HG03439 (cell line): ENCODE measurements around the gene SH2D4B.

Source experiments
- ATAC-seq: cut with Tn5 transposase; IDR thresholded peaks from one replicate; pipeline ENCODE4 v1.9.1; 2021; ENCODE audit warnings: mild to moderate bottlenecking, moderate library complexity; ENCODE audit not compliant: unreplicated experiment

Gene SH2D4B

GRCh38 chr10:80503584-80504157 lies 34.0 kb upstream of the SH2D4B start:
- no peak for ATAC-seq

- ATAC-seq, result no peak
Measured at GRCh38 chr10:80504158-80504811, 33.4 kb upstream of the SH2D4B start.

GRCh38 chr10:80504897-80505465 lies 32.7 kb upstream of the SH2D4B start:
- ATAC-seq, result no peak

GRCh38 chr10:80506189-80506575 lies 31.5 kb upstream of the SH2D4B start:
- no peak for ATAC-seq

DNA sequence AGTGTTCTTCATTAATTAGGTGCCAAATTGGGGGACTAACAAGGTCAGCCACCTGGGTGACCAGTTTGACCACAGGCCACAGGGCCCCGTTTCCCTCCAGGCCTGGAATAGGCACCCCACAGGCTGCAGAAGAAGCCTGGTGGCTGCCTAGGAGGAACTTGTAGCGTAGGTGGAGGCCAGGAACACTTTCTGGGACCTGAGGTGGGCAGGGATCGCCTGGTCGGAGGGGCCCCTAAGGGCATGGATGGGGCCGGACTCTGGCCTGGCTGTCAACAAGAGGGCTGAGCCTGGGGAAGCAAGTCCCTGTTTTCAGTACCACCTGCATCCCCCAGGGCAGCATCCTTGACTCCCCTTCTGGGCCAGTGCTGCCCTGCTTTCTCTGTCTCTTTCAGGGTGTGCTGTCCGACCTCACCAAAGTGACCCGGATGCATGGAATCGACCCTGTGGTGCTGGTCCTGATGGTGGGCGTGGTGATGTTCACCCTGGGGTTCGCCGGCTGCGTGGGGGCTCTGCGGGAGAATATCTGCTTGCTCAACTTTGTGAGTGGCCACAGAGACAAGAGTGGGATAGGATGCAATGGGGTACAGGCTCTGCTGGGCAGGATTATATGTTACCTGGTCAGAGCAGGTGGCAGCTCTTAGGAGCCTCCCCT lies 30.7 kb upstream of the SH2D4B start:
- no peak for ATAC-seq

DNA sequence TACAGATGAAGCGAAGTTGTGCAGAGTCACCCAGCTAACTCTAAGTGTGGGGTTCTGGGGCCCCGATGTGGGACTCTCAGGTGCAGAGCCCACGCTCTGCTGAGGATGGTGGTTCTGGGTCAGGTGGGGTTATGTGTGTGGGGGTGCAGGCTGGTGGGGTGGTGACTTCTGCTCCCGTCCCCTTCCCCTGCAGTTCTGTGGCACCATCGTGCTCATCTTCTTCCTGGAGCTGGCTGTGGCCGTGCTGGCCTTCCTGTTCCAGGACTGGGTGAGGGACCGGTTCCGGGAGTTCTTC lies 28.6 kb upstream of the SH2D4B start:
- ATAC-seq, result no peak

DNA sequence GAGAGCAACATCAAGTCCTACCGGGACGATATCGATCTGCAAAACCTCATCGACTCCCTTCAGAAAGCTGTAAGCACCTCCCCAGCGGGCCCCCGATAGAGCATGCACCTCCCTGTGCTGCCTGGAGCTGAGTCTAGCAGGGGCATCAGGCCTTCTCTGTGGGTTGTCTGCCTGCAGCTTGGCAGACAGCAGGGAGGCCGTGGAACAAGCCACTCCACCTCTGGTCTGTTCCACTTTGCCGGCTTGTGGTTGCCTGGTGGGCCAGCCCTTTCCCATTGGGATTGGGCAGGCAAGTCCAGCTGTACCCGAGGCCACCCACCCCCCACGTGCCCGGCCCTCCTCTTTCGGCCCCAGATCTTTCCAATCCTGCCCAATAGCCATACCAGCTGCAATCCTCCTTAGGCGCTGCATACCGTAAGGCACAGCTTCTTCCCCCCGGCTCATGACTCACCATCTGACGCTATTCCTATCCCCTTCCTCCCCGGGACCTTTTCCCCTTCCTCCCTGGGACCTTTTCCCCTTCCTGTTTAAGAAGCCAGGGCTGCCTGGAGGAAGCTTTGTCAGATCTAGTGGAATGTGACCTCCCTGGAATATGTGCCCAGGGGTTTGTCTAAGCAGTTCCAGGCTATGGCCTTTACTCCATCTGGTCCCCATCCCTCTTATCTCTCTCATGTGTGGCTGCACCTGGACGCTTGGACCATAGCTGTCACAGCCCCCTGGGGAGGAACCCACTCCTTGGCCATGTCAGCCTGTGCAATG lies 28.1 kb upstream of the SH2D4B start:
- no peak for ATAC-seq

DNA sequence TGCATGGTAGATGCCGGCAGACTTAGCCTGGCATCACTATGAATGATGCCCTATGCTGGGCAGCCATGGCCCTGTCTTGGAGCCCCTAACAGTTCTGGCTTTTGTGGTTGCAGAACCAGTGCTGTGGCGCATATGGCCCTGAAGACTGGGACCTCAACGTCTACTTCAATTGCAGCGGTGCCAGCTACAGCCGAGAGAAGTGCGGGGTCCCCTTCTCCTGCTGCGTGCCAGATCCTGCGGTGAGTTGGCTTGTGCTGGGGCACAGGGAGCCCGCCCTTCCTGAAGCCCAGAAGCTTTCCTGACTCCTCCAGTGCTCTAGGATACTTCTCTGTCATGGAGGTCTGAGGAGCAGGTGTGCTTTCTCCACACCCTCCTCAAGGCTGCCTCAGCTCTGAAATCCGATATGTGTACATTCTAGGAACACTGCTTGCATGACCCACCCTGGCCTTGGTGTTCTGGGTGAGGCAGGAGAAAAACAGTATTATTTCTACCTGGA lies 25.6 kb upstream of the SH2D4B start:
- no peak for ATAC-seq

DNA sequence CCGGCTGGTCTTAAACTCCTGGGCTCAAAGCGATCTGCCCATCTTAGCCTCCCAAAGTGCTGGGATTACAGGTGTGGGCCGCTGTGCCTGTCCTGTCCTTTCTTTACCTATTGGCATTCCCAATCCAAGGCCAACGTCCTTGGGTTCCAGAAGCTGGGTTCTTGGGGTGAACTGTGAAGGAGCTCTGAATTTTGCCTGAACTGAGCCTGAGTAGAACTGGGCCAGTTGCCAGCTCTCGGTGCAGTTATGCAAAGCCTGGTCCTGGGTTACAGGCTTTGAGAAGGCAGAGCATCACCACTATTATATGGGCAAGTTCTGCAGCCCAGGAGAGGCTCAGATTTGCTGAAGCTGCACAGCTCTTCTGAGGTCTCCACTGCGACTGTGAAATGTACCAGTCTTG lies 24.6 kb upstream of the SH2D4B start:
- ATAC-seq, result no peak

- ATAC-seq, result no peak
Measured at GRCh38 chr10:80515511-80515910, 22.2 kb upstream of the SH2D4B start.

DNA sequence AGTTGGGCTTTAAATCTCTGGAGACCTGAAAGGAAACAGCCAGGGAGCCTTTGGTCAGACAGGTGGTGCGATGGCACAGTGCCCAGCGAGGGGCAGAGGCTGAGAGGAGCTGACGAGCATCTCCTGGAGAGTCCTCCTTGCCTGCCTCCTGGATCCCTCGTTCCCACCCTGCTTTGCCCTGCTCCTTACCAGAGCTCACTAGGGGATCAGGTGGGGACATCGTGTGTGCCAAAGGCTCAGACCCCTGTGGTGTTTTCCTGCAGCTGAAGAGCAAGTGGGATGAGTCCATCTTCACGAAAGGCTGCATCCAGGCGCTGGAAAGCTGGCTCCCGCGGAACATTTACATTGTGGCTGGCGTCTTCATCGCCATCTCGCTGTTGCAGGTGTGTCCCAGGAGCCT lies 21.8 kb upstream of the SH2D4B start:
- no peak for ATAC-seq

GRCh38 chr10:80516506-80517075 lies 21.1 kb upstream of the SH2D4B start:
- no peak for ATAC-seq

- no peak for ATAC-seq
Measured at GRCh38 chr10:80517416-80518142, 20.1 kb upstream of the SH2D4B start.

GRCh38 chr10:80518143-80518806 lies 19.4 kb upstream of the SH2D4B start:
- no peak for ATAC-seq

DNA sequence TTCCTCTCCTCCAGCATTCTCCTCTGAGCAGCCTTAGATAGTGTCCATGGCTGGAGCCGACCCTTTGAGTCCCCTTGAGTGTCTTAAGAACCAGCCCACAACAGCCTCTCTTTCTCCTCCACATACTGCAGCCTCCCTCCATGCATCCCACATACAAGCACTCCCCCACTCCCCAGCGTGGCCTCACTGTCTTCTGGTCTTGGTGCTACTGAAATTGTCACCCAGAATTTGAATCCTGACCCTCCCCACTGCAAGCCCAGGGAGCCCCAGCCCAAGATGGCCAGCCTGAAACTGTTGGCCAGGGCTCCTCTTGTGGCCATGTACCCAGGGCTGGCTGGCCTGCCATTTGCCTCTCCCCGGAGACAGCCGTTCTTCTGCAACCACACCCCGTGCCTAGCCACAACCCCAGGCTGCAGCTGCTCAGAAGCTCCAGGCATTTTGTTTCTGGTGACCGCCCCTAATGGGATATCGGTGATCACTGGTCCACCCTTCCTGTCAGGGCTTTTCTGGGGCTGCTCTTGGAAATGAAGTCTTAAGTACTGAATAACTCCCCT lies 18.8 kb upstream of the SH2D4B start:
- no peak for ATAC-seq

DNA sequence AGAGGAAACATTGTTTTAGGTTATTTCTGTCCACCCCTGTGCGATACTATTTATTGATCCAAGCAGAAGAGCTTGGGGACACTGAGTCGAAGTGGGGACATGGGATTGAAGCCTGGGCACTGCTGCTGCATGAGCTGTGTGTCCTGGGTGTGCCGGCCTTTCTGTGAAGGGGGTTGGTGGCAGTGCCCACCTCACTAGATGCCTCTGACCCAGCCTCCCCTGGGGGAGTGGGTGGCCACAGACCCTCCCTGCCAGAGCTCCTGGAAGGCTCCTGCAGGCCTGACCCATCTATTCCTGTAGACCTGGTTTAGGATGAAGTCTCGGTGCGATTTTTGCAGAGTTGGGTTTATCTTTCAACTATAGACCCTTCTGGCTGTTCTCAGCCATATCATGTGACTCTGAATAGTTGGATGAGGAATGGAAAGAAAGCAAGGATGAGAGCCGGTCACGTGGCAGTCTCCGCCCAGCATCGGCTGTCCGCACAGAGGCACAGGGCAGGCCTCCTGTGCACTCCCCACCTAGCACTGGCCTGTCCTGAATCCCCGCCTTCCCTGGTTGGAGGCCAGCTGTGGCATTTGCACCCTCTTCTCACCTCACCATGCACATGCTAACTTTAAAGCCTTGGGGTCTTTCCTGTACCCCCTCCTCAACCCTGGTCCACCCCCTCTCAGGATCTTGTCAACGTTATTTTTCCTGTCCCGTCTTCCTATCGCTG lies 17.6 kb upstream of the SH2D4B start:
- ATAC-seq, result no peak

DNA sequence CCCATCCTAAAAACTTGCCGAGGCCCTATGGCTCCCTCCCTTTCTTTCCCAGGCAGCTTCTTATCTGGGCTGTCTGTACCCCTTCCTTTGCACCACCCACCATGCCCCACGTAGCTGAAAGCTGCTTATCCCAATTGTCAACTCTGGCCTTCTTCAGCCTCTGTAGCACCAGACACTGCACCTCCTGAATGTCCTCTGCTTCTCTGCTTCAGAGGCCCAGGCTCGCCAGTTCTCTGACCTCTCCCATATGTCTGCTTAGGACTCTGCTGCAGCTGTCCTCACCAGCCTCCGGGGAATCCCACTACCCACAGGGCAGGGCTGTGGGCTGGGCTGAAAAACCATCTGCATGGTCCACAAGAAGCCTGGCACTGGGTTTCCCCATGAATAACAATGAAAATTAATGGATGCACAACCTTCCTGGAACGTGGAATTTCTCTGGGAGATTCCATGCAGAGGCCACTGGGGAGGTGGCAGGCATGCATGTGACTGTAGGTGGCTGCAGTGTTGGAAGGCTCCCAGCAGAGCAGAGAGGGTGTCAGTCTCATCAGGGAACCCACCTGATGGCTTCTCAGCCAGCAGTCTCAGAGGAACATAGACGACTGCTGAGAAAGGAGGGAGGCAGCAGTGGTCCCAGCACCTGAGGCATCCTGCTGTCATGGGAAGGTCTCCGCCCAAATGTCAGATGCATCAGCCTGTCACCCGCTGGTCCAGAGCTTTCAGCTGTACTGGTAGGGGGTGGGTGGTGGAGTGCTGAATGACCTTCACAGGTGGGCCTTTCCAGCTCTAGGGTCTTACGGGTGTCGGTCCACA lies 16.8 kb upstream of the SH2D4B start:
- ATAC-seq, result no peak

GRCh38 chr10:80522756-80523363 lies 14.8 kb upstream of the SH2D4B start:
- ATAC-seq, result no peak
